ENCODE measurements around the gene BPIFB6. TPM values are rescaled to one million over a fixed set of nuclear protein-coding genes. Genes with fewer than 3 reads are reported as not detected.

Gene BPIFB6
- polyA plus RNA-seq, 1 of the 3 experiments (the other 2 are of a cell fraction), result not detected

DNA sequence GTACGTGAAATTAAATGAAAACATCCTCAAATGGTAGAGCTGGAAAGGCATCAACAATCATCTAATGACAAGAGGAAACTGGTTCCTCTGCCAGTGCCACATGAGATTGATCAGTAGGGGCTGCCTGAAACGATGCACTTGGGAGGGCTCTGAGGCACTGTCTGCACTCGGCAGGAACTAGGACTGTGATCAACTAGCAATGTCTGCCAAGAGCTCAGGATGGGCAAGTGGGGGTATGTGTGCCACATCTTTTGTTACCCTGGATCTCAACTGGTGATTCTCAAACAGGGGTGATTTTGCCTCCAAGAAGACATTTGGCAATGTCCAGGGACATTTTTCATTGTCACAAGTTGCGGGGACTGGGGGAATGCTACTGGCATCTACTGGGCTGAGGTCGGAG lies 1.9 kb downstream of the BPIFB6 start:
- Histone ChIP-seq H3K79me2 (ENCODE audit: insufficient read depth) (no peaks in the 10 kb centered on the region), H3K36me3 (replicated peaks in 1 of 2; ENCODE audit: control insufficient read depth in 1 of 2, insufficient read depth in 2 of 2, low read length in 1 of 2) (no peaks in the 10 kb centered on the region), H3K27ac (ENCODE audit: low read depth in 2 of 2, low read length in 1 of 2) (no peak overlapping the region), H3K4me1 (ENCODE audit: control insufficient read depth in 1 of 2, insufficient read depth in 2 of 2, low read depth in 1 of 2, low read length in 1 of 2) (no peaks in the 10 kb centered on the region), H3K4me2 (no peak overlapping the region), H3F3A (replicated peaks; ENCODE audit: insufficient read depth) (no peaks in the 10 kb centered on the region), H3K27me3 (ENCODE audit: insufficient read depth) (peaks cover 6% of the 10 kb centered on the region; the same call in 1 of the 2 replicates), H4K20me1 (ENCODE audit: insufficient read depth) (no peaks in the 10 kb centered on the region), H3K9me3 (no peaks in the 10 kb centered on the region), H3K9ac (no peak overlapping the region), H3K4me3 (ENCODE audit: low read depth in 2 of 2, low read length in 1 of 2) (no peak overlapping the region), H2AFZ (ENCODE audit: low read depth) (no peak overlapping the region), H3K9me2 (no peaks in the 10 kb centered on the region)
- CTCF ChIA-PET, result no interaction called here
- DNase-seq, result no peak
- POLR2A ChIA-PET, result no interaction called here
- TF ChIP-seq, protein P1, sequence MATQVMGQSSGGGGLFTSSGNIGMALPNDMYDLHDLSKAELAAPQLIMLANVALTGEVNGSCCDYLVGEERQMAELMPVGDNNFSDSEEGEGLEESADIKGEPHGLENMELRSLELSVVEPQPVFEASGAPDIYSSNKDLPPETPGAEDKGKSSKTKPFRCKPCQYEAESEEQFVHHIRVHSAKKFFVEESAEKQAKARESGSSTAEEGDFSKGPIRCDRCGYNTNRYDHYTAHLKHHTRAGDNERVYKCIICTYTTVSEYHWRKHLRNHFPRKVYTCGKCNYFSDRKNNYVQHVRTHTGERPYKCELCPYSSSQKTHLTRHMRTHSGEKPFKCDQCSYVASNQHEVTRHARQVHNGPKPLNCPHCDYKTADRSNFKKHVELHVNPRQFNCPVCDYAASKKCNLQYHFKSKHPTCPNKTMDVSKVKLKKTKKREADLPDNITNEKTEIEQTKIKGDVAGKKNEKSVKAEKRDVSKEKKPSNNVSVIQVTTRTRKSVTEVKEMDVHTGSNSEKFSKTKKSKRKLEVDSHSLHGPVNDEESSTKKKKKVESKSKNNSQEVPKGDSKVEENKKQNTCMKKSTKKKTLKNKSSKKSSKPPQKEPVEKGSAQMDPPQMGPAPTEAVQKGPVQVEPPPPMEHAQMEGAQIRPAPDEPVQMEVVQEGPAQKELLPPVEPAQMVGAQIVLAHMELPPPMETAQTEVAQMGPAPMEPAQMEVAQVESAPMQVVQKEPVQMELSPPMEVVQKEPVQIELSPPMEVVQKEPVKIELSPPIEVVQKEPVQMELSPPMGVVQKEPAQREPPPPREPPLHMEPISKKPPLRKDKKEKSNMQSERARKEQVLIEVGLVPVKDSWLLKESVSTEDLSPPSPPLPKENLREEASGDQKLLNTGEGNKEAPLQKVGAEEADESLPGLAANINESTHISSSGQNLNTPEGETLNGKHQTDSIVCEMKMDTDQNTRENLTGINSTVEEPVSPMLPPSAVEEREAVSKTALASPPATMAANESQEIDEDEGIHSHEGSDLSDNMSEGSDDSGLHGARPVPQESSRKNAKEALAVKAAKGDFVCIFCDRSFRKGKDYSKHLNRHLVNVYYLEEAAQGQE (IDR thresholded peaks at IDR 0.05; ENCODE audit: low read depth, low read length), result no peak
- no peak for TF ChIP-seq FOXJ3 (CRISPR knock-in tag; IDR thresholded peaks at IDR 0.05)
- TF ChIP-seq, protein P2, sequence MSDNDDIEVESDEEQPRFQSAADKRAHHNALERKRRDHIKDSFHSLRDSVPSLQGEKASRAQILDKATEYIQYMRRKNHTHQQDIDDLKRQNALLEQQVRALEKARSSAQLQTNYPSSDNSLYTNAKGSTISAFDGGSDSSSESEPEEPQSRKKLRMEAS (IDR thresholded peaks at IDR 0.05; ENCODE audit: low read depth), result no peak
- no peak for TF ChIP-seq EP300 (IDR thresholded peaks at IDR 0.05; ENCODE audit: borderline replicate concordance in 1 of 2, low read depth in 1 of 2, low read length in 1 of 2)
- TF ChIP-seq POLR2AphosphoS5 (IDR thresholded peaks at IDR 0.05; ENCODE audit: low read depth, low read length), result no peak
- no peak for TF ChIP-seq SIN3A (IDR thresholded peaks at IDR 0.05; ENCODE audit: borderline replicate concordance, low read depth, low read length)
- TF ChIP-seq EZH2phosphoT487 (IDR thresholded peaks at IDR 0.05; ENCODE audit: borderline replicate concordance, low read depth), result no peak
- no peak for TF ChIP-seq TAF1 (IDR thresholded peaks at IDR 0.05; ENCODE audit: borderline replicate concordance, low read depth, low read length)
- no peak for TF ChIP-seq TEAD4 (IDR thresholded peaks at IDR 0.05; ENCODE audit: borderline replicate concordance, insufficient read depth)
- TF ChIP-seq CHD2 (IDR thresholded peaks at IDR 0.05; ENCODE audit: low read length, partially characterized antibody), result no peak
- no peak for TF ChIP-seq RXRA (IDR thresholded peaks at IDR 0.05; ENCODE audit: borderline replicate concordance, low read depth)
- TF ChIP-seq FOSL2 (IDR thresholded peaks at IDR 0.05; ENCODE audit: borderline replicate concordance, low read depth), result no peak
- TF ChIP-seq, protein P3, sequence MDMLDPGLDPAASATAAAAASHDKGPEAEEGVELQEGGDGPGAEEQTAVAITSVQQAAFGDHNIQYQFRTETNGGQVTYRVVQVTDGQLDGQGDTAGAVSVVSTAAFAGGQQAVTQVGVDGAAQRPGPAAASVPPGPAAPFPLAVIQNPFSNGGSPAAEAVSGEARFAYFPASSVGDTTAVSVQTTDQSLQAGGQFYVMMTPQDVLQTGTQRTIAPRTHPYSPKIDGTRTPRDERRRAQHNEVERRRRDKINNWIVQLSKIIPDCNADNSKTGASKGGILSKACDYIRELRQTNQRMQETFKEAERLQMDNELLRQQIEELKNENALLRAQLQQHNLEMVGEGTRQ (IDR thresholded peaks at IDR 0.05; ENCODE audit: borderline replicate concordance, low read depth, low read length), result no peak
- TF ChIP-seq, protein P4, sequence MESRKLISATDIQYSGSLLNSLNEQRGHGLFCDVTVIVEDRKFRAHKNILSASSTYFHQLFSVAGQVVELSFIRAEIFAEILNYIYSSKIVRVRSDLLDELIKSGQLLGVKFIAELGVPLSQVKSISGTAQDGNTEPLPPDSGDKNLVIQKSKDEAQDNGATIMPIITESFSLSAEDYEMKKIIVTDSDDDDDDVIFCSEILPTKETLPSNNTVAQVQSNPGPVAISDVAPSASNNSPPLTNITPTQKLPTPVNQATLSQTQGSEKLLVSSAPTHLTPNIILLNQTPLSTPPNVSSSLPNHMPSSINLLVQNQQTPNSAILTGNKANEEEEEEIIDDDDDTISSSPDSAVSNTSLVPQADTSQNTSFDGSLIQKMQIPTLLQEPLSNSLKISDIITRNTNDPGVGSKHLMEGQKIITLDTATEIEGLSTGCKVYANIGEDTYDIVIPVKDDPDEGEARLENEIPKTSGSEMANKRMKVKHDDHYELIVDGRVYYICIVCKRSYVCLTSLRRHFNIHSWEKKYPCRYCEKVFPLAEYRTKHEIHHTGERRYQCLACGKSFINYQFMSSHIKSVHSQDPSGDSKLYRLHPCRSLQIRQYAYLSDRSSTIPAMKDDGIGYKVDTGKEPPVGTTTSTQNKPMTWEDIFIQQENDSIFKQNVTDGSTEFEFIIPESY (IDR thresholded peaks at IDR 0.05; ENCODE audit: borderline replicate concordance, low read depth), result no peak
- no peak for TF ChIP-seq RAD21 (IDR thresholded peaks at IDR 0.05; ENCODE audit: low read length)
- no peak for TF ChIP-seq RCOR1 (IDR thresholded peaks at IDR 0.05; ENCODE audit: low read length)
- TF ChIP-seq NRF1 (IDR thresholded peaks at IDR 0.05; ENCODE audit: low read depth, low read length), result no peak
- no peak for TF ChIP-seq IRF3 (IDR thresholded peaks at IDR 0.05; ENCODE audit: low read depth, low read length)
- no peak for TF ChIP-seq GABPA (IDR thresholded peaks at IDR 0.05; ENCODE audit: low read depth)
- 4% methylated on average over 5 of the region's 5 CpGs for WGBS (ENCODE audit: low lambda C conversion rate)

Data from SK-N-SH (cell line).